GM19452 (cell line): ENCODE results near the gene FAM193B.

Experiments used
- ATAC-seq: cut with Tn5 transposase; IDR thresholded peaks from one replicate; pipeline ENCODE4 v1.9.1; 2021; ENCODE audit not compliant: unreplicated experiment

FAM193B gene

DNA sequence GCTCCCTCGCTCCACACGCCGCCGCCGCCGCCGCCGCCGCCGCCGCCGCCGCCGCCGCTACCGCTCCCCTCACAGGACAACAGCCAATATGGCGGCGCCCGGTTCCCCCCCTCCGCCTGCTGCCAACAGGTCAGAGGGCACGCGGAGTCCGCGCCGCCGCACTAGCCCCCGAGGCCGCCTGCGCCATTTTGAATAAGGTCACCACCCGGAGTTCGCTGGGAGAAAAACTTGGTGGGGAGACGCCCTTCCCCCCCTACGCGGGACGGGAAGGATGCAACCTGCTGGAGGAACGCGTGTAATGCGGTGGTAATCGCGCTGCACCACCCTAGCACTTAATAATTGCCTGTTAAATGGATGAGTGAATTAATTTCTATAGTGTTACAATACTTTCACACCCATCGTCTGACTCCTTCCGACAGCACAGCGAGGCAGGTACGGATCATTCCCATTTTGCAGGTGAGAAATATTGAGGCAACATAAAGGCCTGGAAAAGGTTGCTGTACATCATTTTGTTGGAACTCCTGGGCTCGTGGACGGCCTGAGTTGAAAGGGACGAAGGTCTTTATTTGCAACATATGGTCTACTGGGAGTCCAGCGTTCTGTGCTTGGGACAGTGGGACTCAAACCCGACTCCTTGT is at the start of gene FAM193B:
Gene FAM193B, minus strand, starts transcription at position 90 of the 638 bp plus-strand sequence. CDS start 105 bp downstream, outside the sequence.
- peak; percentile 85 for ATAC-seq

DNA sequence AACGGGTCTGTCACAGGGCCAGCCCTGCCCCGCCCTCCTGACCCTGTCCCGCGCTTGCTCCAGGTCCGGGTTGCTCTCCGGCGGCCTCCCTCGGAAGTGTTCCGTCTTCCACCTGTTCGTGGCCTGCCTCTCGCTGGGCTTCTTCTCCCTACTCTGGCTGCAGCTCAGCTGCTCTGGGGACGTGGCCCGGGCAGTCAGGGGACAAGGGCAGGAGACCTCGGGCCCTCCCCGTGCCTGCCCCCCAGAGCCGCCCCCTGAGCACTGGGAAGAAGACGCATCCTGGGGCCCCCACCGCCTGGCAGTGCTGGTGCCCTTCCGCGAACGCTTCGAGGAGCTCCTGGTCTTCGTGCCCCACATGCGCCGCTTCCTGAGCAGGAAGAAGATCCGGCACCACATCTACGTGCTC is 49.8 kb upstream of the FAM193B start:
- ATAC-seq, result no peak

DNA sequence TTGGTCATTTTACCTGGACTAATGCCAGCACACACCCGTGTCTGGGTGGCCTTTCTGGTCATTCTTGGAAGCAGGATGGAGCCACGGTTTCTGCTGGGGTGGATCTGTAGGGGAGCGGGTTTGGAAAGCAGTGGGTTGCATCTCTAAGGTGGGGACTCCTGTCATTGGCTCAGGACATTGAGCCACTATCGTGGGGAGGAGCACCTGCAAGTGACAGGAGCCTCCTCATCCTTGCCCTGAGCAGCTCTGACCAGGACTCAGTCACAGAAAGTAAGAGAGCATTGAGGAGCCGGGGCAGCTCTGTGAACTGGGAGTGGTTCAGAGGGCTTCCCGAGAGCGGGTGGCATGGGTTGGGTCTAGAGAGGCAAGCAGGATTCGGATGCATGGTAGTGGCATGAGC is 49.3 kb upstream of the FAM193B start:
- ATAC-seq, result no peak

DNA sequence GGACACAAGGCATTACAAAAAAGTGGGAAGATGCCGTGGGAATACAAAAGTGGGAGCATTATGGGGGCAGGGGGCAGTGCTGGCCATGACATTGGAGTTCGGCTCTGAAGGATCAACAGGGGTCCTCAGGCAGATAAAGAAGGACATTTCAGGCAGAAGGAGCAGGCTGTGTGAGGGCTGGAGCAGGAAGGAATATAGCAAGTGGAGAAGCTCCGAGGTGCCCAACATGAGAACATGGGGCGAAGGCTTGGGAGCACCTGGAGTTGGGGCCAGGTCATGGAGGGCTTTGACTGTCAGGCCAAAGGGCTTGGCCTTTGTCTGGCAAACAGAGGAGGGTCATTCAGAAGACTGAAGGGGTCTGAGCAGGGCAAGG is 48.1 kb upstream of the FAM193B start:
- no peak for ATAC-seq

DNA sequence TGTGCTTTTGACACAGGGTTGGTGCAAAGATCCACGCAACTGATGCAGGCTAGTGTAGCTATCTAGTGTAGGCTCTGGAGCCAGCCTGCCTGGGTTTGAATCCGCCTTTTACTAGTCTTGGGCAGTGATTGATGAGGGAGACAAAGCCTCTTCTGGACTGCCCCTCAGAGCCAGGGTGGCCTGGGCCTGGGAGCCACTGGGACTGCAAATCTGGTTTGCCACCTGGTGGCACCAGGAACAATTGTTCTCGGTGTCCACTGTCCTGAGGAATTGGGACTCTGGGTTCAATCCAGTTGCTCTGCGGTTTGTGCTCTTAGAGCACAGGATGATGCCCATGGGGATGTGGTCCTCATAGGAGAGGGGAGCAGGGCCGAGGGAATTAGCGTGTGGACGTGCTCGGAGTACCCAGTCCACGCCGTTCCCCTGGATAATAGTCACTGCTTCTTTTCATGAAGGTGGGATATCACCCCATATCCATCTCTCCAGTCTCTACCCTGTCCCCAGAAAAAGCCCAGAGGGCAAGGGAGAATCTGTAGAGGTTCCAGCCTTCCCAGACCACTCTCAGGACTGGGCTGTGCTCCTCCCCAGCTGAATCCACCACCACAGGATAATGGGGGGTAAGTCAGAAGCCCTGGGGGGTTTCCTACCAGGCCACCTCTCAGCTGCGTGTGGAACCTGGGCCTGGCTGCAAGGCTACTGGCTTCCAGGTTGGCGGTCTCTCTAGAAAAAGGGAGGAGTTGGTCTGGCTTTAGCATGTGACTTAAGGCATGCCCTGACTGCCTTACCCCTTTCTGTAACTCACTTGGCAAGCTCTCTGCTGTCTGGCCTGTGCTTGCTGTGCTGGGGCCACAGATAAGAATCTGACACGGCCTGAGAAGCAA is 47.5 kb upstream of the FAM193B start:
- no peak for ATAC-seq

DNA sequence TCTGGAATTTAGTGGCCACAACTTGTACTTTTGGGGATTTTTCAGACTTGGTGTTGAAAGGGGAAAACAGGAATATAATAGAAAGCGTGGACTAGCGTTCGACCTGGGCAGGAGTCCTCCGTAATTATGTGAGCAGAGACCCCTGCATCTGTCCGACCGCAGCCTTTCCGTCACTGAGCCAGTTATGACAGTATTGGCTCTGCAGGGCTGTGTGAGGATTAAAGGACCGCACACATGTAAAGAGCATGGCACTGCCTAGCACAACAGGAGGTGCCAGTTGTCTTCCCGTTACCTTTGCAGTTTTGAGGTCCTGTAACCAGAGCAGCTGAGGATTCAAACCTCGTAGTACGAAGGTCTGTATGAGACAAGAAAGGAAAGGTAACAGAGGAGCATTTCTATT is 46.8 kb upstream of the FAM193B start:
- no peak for ATAC-seq

DNA sequence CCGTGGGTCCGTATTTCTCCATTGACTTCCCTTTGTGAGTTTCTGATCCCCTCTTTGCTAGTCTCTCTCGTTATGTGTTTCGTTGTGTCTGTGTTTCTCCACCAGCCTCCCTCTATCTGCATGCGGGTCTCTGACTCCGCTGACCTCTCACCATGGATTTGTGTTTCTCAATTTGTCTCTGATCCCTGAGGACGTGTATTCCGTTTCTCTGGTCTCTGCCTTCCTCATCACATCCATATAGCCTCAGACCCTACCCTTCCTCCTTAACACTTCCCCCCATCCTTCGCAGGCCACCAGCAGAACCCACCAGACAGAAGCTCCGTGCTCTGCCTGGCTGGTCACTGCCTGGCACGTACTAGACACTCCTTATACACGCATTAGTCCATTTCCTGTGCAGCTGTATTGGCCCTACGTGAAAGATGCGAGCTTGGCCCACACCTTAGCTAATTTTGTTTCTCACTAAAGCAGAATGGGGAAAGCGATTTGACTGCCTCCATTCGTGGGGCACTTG is 46.2 kb upstream of the FAM193B start:
- no peak for ATAC-seq

DNA sequence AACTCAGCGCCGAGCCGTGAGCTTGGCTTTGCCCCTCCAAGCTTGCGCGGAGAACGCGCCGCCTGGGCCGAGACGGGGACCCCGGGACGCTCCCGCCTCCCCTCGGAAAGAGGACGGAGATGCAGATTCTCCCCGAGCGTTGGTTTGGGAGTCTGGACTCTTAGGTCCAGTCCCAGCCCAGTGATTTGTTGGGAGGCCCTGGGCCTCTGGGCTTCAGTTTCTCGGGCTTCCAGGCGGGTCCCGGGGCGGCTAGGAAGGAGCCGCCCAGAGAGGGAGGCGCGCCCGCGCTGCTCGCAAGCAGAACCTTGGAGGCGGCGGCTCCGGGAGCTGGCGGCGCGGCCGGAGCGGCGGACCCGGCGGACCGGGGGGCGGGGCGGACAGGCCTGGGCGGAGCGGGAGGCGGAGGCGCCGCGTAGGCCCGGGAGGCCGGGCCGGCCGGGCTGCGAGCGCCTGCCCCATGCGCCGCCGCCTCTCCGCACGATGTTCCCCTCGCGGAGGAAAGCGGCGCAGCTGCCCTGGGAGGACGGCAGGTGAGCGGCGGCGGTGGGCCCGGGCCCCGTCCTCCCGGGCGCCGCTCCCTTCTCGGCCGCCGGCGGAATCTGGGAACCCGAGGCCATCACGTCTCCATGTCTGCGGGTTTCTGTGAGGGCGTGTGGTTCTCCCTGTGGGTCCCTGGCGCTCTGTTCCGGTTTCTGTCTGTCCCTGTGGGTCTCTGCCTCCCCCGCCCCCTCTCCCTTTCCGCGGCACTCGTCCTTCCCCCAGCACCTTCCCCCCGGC is 45.6 kb upstream of the FAM193B start, which contains the start of gene B4GALT7:
Gene B4GALT7, plus strand, starts transcription at position 402 of the 777 bp plus-strand sequence. Its CDS starts 79 bp downstream, at position 481.
- ATAC-seq, result peak; percentile 85

DNA sequence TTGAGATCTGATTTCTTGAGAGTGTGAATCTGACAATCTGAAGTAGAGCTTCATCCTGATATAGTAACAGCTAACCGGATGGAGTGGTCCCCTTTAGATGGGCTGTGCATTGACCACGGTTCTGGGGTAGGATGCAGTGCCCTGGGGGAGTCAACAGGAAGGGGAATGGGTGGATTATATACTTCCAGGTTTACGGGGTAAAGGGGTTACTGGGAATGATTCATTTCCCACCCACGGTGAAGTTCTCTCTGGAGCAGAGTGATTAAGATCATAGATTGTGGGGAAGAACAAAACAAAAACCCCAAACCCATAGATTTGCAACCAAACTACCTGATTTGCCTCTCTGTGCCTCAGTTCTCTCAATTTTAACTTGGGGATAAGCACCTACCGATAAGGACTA is 44.1 kb upstream of the FAM193B start:
- no peak for ATAC-seq

DNA sequence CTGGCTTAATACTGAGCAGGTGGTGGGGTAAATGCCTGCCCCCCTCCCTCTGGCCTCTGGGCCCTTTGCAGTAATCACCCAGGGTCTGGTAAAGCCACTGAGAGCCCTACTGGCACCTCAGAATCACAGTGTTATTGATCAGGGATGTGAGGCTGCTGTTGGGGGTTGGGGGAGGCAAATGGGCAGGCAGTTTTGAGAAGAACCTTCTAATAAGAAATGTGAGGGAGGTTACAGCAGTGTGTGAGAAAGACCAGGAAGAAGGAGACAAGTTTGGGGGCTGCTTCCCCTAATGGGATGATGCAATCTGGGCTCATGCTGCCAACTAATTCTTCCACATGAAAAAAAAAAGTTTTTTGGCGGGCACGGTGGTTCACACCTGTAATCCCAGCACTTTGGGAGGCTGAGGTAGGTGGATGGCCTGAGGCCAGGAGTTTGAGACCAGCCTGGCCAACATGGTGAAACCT is 42.4 kb upstream of the FAM193B start:
- ATAC-seq, result no peak

DNA sequence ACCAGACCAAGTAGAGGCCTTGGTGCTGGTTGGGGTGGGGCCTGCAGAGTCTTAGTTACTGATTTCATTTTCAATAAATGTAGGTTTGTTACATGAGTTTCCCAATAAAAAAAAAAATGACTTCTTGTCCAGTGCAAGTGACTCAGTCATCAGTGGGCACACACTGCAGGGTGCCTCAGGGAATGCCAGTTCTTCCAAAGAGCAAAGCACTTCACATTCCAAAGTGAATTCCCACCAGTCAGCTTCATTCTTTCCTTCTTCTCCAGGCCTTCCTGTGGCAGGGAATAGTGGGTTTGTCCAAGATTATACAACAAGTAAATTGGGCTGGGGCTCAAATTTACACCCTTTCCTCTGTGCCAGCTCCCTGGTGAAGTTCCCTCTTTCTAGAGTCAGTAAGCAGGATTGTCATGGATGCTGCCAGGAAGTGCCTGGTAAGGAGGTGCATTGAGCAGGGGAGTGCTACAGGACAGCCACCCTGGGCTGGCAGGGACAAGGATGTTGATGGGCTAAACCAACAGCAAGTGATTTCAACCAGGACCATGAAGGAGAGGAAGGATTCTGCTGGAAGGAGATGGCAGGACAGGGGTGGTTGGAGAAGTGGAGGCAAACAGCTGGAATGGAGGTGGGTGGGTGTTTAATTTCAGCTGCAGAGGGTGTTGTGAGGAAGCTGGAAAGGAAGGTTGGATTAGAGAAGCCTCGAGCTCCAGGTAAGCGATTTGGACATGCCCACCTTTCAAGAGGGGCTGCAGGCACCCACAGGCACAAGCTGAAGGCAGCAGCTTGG is 41.8 kb upstream of the FAM193B start:
- ATAC-seq, result no peak

DNA sequence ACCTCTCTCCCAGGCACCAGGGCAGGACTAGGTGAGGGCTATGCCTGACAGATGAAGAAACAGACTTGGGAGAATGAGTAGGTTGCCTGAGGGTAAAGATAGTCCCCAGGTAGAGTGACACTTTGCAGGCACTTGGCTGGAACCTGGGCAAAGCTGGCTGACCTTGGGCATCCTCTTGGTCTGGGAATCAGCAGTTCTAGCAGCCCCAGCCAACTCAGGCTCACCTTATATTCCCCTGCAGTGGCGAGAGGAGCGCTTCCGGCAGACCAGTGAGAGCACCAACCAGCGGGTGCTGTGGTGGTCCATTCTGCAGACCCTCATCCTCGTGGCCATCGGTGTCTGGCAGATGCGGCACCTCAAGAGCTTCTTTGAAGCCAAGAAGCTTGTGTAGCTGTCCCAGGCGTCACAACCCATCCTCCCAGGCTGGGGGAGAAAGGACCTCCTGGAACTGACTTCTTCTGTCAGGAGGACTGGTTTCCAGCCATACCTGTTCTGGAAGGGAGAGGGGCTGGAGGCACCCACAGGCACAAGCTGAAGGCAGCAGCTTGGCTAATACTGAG is 40.7 kb upstream of the FAM193B start:
- ATAC-seq, result no peak

DNA sequence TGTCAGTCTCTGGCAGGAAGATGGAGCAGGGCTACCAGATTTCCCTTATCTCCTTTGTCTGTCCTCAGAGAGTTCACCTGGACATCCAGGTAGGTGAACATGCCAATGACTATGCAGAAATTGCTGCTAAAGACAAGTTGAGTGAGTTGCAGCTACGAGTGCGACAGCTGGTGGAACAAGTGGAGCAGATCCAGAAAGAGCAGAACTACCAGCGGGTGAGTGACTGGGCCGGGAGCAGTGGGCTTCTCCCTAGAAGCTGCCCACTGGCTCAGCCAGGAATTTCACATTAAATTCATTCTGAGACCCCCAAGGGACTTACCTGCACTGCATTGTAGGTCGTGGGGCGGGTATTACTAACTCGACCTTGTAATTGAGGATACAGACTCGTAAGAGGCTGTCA is 39.7 kb upstream of the FAM193B start:
- no peak for ATAC-seq

DNA sequence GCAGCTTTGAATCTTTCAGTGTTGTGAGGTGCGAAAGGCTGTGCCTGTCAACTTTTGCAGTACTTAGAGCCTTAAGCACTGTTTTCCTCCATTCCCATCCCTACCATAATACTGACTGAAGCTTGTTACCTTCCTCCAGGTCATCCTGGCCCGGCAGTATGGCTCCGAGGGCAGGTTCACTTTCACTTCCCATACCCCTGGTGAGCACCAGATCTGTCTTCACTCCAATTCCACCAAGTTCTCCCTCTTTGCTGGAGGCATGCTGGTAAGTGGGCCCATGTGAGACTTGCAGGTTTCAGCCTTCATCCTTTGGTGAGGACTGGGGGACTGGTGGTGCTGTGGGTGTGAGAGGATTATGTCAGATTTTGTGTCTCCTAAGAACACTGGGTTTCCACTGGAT is 39.1 kb upstream of the FAM193B start:
- ATAC-seq, result no peak

DNA sequence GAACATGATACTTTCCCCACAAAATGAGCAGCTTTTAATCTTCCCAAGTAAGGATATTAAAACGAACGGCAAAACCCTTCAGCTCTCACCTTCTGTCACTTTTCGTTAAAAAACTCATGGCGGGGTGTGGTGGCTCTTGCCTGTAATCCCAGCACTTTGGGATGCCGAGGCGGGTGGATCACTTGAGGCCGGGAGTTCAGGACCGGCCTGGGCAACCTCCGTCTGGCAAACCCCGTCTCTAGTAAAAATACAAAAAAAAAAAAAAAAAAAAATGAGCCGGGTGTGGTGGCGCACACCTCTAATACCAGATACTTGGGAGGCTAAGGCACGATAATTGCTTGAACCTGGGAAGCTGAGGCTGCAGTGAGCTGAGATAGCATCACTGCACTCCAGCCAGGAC is 38.5 kb upstream of the FAM193B start:
- no peak for ATAC-seq

DNA sequence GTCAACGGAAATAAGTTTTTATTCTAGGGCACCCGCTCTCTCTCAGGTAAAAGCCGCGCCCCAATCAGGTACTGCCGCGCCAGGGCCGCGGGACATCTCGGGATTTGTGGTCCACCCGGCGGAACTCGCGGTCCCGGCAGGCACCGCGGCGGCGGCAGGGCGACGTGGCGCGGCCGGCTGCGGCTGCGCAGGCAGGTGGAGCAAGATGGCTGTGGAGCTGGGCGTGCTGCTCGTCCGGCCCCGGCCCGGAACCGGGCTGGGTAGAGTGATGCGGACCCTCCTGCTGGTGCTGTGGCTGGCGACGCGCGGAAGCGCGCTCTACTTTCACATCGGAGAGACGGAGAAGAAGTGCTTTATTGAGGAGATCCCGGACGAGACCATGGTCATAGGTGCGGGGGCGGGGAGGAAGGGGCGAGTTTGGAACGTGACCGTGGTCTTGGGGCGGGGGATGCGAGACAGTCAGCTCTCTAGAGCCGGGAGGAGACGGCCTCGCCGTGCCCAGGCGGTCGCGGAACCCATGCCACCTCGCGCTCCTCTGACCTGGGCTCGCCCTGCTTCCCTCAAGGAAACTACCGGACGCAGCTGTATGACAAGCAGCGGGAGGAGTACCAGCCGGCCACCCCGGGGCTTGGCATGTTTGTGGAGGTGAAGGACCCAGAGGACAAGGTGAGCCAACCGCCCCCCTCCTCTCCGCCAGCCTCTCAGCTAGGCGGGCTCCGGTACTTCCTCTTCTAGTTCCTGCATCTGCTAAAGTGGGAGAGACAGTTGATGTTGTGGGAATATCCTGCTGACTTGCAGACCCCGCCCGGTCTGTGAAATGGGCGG is 37.9 kb upstream of the FAM193B start, which contains the start of gene TMED9:
Gene TMED9, plus strand, starts transcription at position 194 of the 825 bp plus-strand sequence. Its CDS starts 12 bp downstream, at position 206.
- ATAC-seq, result peak; percentile 95

DNA sequence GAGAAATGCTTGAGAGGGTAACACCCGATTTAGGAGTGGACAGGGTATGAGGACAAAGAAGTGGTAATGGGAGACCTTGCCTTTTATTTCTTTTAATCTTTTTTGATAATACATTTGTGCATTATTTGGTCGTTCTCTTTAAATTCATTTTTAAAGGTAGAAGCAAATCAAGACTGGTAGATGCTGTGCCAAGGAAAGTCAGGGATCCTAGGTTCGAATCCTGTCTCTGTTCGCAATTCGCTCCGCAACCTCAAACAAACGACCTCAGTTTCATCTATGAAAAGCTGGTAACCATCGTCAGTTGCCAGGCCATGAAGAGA is 37.3 kb upstream of the FAM193B start:
- no peak for ATAC-seq

DNA sequence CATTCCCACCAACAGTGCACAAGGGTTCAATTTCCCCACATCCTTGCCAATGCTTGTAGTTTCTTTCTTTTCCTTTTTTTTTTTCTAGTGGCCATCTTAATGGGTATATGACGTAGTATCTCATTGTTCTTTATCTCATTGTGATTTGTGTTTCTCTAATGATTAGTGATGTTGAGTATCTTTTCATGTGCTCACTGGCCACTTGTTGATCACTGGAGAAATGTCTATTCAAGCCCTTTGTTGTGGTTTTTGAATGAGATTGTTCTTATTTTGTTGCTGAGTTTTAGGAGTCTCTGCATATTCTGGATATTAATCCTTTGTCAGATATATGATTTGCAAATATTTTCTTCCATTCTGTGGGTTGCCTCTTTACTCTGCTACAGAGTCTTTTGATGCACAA is 36.0 kb upstream of the FAM193B start:
- no peak for ATAC-seq

DNA sequence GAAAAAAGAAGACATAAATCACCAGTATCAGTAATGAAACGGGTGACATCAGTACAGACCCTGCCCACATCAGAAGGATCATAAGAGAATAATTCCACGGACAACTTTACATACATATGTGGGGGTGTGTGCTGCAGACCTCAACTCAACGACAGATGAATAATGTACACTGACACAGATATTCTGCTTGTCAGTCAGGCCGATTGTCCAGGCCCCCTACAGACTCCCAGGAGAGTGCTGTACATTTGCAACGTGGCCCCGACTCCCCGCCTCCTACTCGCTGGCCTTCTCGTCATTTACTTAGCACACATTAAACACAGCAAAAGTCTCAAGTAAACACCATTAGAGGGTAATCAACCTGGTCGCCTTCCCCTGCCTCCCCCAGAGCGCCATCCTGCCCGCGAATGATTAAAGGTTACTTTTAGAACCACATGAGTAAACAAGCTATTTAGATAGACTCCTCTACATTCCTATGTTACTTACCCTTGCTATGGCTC is 34.1 kb upstream of the FAM193B start:
- ATAC-seq, result no peak
